OCI-LY3 (cell line): Measurements from ENCODE around the gene PLD5.

ENCODE experiments used
- CTCF ChIP-seq: fragments of 200-600, 300-600 bp; sonication (generic); IDR thresholded peaks from 2 replicates; pipeline ENCODE4 v1.5.1; 2014; ENCODE audit warnings: antibody characterized with exemption, low read length, low read depth
- EZH2phosphoT487 ChIP-seq: fragments of 200-600 bp; shearing (Covaris generic); IDR thresholded peaks from 2 replicates; pipeline ENCODE4 v1.6.1; 2018; ENCODE audit warnings: antibody characterized with exemption, mixed run types, low read depth

- TF ChIP-seq CTCF (no peak), EZH2phosphoT487 (no peak)
These were observed 2.1 kb downstream of the PLD5 start for GRCh38 chr1:242522304-242522945.
